Measurements from ENCODE around the gene GIGYF2.

The GIGYF2 gene

DNA sequence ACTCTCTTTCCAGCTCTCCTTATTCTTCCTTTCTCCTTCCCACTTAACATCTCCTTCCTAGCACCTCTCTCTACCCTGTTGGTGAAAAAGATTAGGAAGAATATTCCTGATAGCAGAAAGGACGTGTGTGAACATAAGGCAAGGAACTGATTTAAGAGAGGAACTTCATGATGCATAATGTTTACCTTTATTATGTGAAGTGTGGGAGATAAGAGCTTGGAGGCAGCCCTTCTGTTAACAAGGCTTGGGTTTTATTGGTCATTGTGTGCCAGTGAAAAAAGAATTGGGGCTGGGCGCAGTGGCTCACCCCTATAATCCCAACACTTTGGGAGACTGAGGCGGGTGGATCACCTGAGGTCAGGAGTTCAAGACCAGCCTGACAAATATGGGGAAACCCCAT, 44.8 kb downstream of the GIGYF2 start:
- TF ChIP-seq JUND (IDR thresholded peaks at IDR 0.05; ENCODE audit: low read depth): no peak
- no peak for DNase-seq (ENCODE audit: low read depth in 1 of 2, low spot score in 1 of 2)
- in situ Hi-C loops (cut with HindIII; ENCODE audit: low pct_unique_long_range_greater_than_20kb, low sequenced_read_pairs): no loop called here

DNA sequence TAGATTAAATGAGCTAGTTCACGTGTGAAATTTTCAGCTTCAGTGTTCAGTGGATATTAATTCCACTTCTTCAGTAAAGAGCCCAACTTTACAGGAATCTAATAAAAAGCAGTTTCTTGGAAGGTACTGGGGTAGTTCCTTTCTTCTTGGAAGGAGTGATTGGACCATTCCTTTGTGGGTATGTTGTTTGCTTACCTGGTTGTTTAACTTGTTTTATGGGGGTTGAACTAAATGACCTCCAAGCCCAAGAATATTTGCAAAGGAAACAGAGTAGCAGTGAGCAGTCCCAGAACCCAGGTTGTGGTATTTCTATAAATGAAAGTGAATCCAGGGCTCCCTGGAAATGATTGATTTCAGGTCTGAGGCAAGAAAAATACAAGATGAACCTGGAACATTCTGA, 47.8 kb downstream of the GIGYF2 start:
- in situ Hi-C loops (cut with HindIII; ENCODE audit: low pct_unique_long_range_greater_than_20kb, low sequenced_read_pairs): no loop called here
- DNase-seq (ENCODE audit: low read depth in 1 of 2, low spot score in 1 of 2): peak; percentile 20 to 39
- TF ChIP-seq JUND (IDR thresholded peaks at IDR 0.05; ENCODE audit: low read depth): no peak

DNA sequence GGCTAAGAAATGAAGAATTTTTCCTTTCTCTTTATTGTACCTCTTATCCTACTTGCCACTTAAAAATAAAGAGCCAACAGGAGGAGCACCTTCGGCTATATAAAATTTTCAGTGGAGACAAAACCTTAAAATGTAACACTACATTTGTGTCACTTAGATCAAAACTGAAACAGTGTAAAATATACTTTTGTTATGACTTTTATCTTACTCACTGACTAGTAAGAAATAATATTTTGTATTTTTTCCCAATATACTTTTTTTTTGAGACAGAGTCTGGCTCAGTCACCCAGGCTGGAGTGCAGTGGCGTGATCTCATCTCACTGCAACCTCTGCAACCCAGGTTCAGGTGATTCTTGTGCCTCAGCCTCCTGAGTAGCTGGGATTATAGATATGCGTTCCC, 50.9 kb downstream of the GIGYF2 start:
- DNase-seq (ENCODE audit: low read depth in 1 of 2, low spot score in 1 of 2): no peak
- in situ Hi-C loops (cut with HindIII; ENCODE audit: low pct_unique_long_range_greater_than_20kb, low sequenced_read_pairs): no loop called here
- TF ChIP-seq JUND (IDR thresholded peaks at IDR 0.05; ENCODE audit: low read depth): no peak

DNA sequence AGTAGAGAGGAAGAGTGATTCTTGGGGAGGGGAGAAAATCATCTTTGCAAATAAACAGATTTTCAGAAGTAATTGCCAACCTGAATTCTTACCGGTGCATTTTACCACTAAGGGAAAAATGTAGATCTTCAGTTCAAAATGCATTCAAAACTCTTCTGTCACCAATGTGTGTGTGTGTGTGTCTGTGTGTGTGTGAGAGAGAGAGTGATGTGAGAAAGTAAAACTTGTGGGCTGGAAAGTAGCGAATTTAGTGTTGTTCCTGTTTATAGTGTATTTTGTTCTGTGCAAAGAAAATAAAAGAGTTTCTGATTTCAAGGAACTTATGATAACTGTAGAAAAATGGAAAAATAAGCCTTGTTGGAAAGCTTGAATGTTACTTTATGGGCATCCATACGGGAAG, 52.2 kb downstream of the GIGYF2 start:
- no peak for DNase-seq (ENCODE audit: low read depth in 1 of 2, low spot score in 1 of 2)
- TF ChIP-seq JUND (IDR thresholded peaks at IDR 0.05; ENCODE audit: low read depth): no peak
- in situ Hi-C loops (cut with HindIII; ENCODE audit: low pct_unique_long_range_greater_than_20kb, low sequenced_read_pairs): no loop called here

DNA sequence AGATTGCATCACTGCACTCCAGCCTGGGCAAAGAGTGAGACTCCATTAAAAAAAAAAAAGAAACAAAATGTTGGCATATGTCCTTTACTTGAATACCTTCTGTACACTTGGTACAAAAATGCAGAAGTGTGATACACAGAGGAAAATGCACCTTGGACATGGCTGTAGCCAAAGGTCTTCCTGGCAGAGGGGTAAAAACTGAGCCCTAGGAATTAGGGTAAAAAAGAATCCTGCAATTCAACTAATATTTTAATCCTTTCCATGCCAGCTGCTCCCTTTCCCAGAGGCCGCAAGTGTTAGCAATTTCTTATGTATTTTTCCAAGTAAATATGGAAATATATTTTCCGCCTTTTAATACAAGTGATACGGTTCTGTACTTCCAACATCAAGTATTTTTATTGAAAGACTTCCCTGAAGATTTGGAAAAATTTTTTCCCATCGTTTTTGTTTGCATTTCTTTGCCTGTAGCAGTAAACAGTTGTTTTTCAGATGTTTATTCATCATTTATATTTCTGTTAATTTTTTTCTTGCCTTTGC, 53.1 kb downstream of the GIGYF2 start:
- no peak for DNase-seq (ENCODE audit: low read depth in 1 of 2, low spot score in 1 of 2)
- in situ Hi-C loops (cut with HindIII; ENCODE audit: low pct_unique_long_range_greater_than_20kb, low sequenced_read_pairs): no loop called here
- TF ChIP-seq JUND (IDR thresholded peaks at IDR 0.05; ENCODE audit: low read depth): no peak

DNA sequence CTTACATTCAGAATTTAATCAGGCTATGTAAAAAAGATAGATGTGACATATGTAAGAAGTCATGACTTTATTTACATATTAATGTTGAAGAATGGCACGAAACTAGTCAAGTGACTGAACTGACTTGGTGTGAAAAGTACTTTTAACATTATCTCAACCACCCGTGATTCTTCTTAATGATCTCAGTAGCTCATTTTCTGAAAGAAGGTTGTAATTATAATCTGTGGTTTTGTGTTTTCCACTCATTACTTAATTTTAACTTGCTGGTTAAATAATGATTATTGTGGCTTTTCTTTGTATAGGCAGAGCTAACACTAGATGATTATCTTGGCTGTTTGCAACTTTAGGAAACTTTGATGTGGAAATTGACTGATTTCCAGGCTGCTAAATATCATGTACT, 60.8 kb downstream of the GIGYF2 start:
- no peak for TF ChIP-seq JUND (IDR thresholded peaks at IDR 0.05; ENCODE audit: low read depth)
- in situ Hi-C loops (cut with HindIII; ENCODE audit: low pct_unique_long_range_greater_than_20kb, low sequenced_read_pairs): no loop called here
- DNase-seq (ENCODE audit: low read depth in 1 of 2, low spot score in 1 of 2): no peak

DNA sequence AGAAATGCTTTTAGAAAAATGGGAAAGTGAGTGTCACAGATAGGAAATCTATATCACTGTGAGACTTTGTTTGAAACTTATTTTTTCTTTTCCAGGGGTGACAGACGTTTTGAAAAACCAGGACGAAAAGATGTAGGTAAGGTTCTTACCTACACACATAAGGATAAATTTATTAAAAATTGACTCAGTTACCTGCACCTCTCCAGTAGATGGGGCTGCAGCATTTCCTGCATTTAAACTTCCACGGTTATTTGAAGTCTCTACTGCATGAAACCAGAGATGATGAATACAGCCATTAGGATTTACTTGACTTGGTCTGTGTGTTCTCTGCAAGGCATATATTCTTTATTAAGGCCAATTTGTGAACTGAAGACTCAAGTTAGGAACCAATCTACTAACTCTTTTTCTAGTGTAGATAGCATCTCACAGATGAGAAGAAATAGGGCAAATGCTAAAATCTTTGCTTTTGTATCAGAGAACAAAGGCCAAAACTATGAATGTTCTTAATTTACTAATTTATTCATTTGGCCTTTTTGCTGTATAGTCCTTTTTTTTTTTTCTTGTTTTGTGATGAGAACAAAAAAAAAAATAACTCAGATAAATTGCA, 64.3 kb downstream of the GIGYF2 start:
- TF ChIP-seq JUND (IDR thresholded peaks at IDR 0.05; ENCODE audit: low read depth): no peak
- in situ Hi-C loops (cut with HindIII; ENCODE audit: low pct_unique_long_range_greater_than_20kb, low sequenced_read_pairs): no loop called here
- DNase-seq (ENCODE audit: low read depth in 1 of 2, low spot score in 1 of 2): peak in 1 of 2 experiments; percentile 68

DNA sequence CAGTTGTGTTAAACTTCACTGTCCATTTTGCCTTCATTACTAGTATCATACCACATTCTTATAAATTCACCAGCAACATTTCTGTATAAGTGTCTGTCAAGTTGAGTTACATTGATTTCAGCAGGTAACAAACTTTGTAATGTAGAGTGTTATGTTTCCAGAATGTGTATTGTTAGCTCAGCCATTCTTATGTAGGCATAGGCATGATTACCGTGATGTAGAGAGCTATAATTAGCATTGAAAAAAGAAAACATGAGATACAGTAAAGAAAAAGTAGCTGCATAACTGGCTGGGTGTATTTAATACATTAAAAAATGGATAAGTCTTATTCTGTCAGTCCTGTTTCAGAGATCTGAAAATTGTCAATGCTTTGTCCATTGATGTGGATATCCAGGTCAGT, 70.7 kb downstream of the GIGYF2 start:
- no peak for DNase-seq (ENCODE audit: low read depth in 1 of 2, low spot score in 1 of 2)
- no peak for TF ChIP-seq JUND (IDR thresholded peaks at IDR 0.05; ENCODE audit: low read depth)
- in situ Hi-C loops (cut with HindIII; ENCODE audit: low pct_unique_long_range_greater_than_20kb, low sequenced_read_pairs): no loop called here

DNA sequence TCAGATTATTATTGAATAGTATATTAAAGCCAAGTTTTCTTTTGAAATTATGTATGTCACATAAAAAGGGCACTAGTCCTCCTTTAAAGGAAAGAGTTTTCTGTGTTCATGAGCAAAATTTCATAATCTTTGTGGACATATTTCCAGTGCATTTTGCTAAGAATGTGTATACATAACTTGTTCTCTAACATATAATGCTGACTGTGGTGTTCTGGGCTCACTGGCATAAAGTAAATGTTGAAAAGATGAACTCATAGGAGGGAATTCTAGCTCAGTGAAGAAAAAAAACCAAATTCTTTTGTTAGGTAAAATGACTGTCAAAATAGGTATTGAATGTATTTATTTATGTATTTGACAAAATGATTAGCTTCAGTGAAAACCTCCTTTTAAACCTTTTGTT, 73.1 kb downstream of the GIGYF2 start:
- no peak for DNase-seq (ENCODE audit: low read depth in 1 of 2, low spot score in 1 of 2)
- in situ Hi-C loops (cut with HindIII; ENCODE audit: low pct_unique_long_range_greater_than_20kb, low sequenced_read_pairs): no loop called here
- TF ChIP-seq JUND (IDR thresholded peaks at IDR 0.05; ENCODE audit: low read depth): no peak

DNA sequence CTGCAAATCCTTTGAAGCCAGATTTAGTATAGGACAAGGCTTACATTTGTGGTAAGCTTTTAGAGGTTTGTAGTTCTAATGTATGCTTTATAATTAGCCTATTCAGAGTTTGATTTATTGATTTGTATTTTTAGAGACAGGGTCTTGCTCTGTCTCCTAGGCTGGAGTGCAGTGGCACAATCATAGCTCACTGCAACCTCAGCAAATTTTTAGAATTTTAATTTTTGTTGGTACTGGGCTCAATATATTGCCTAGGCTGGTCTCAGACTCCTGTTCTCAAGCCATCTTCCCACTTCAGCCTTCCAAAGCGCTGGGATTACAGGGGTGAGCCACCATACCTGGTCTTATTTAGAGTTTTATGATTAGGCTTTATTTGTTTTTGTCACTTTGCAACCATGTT, 74.7 kb downstream of the GIGYF2 start:
- in situ Hi-C loops (cut with HindIII; ENCODE audit: low pct_unique_long_range_greater_than_20kb, low sequenced_read_pairs): no loop called here
- no peak for DNase-seq (ENCODE audit: low read depth in 1 of 2, low spot score in 1 of 2)
- no peak for TF ChIP-seq JUND (IDR thresholded peaks at IDR 0.05; ENCODE audit: low read depth)

DNA sequence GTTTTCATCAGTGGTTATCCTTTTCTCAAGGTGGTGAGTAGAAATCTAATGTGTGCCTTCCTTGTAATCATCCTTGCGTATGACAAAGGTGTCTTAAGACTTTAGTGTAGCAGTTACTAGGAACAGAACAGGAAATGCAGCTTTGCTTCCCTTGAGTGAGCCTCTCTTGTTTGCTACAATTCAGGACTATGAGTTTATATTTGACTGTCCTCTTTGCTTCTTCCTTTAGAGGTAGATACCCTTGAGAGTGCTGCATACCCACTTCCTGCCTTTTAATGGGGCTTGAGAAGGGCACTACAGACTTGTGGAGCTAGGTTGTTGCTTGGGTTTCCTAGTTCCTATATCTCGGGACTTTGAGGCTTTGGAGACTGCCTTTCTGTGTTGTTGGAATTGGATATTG, 75.4 kb downstream of the GIGYF2 start:
- peak in 1 of 2 experiments; percentile 9 for DNase-seq (ENCODE audit: low read depth in 1 of 2, low spot score in 1 of 2)
- in situ Hi-C loops (cut with HindIII; ENCODE audit: low pct_unique_long_range_greater_than_20kb, low sequenced_read_pairs): no loop called here
- TF ChIP-seq JUND (IDR thresholded peaks at IDR 0.05; ENCODE audit: low read depth): no peak

DNA sequence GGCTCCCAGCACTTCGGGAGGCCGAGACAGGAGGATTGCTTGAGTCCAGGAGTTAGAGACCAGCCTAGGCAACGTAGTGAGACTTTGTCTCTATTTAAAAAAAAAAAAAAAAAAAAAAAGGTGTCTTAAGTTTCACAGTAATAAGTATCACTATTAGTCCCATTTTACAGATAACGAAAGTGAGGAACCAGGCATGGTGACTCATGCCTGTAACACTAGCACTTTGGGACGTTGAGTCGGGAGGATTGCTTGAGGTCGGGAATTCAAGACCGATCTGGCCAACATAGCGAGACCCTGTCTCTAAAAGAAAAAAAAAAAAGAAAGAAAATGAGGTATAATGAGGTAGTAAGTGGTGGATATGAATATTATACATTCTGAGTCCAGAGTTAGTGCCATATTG, 76.7 kb downstream of the GIGYF2 start:
- in situ Hi-C loops (cut with HindIII; ENCODE audit: low pct_unique_long_range_greater_than_20kb, low sequenced_read_pairs): no loop called here
- TF ChIP-seq JUND (IDR thresholded peaks at IDR 0.05; ENCODE audit: low read depth): no peak
- DNase-seq (ENCODE audit: low read depth in 1 of 2, low spot score in 1 of 2): no peak

DNA sequence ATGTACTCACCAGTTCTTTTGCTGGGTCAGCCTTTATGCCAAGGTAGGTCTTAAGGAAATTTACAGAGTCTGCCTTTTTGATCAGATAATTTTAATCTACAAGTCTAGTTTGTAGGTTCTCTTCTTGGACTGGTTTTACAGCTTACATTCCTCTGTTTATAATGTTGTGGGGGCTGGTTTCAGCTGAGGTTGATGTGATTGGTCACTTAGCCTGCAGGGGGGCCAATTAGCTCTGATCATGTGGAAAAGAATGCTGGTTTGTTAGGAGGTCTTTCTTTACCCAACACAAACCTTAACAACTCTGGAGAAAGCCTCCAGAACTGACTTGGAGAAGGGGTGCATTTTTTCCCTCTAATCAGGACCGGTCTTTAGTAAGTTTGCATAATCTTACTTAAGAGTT, 79.3 kb downstream of the GIGYF2 start, which contains the start of gene KCNJ13:
TSS of gene KCNJ13 (minus strand) at position 131 of the 400 bp plus-strand sequence. CDS start 5,203 bp downstream, outside the sequence.
- TF ChIP-seq JUND (IDR thresholded peaks at IDR 0.05; ENCODE audit: low read depth): peak; percentile 64; the same call in 1 of the 2 replicates
- in situ Hi-C loops (cut with HindIII; ENCODE audit: low pct_unique_long_range_greater_than_20kb, low sequenced_read_pairs): no loop called here
- peak; percentile 16 to 54 for DNase-seq (ENCODE audit: low read depth in 1 of 2, low spot score in 1 of 2)

DNA sequence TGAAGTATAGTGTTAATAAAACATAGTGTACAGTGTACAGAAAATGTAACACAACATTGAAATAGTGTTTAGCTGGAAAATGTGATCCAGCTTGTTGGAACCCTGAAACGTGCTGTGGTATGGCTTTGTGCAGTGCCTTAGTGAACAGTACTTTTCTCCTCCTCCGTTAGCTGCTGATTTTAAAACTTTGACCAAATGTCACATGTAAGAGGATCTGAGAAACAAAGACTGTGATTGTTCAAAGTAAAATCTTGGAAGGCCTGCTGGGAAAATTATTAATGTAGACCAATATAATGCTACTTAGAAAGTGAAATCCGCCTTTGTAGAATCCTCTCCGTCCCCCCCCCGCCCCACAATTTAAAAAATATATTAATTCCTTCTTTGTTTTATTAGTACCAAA, 80.1 kb downstream of the GIGYF2 start:
- TF ChIP-seq JUND (IDR thresholded peaks at IDR 0.05; ENCODE audit: low read depth): no peak
- in situ Hi-C loops (cut with HindIII; ENCODE audit: low pct_unique_long_range_greater_than_20kb, low sequenced_read_pairs): no loop called here
- DNase-seq (ENCODE audit: low read depth in 1 of 2, low spot score in 1 of 2): no peak
